H9 (cell line): ENCODE data around the gene SPATA18. TPM values are rescaled to one million over a fixed set of nuclear protein-coding genes. Genes with fewer than 3 reads are reported as not detected.

Experiments
- DNase-seq: peaks from one replicate; pipeline ENCODE4 v3.0.0-alpha.2; 2017
- H2AFZ ChIP-seq: one replicate; pipeline ENCODE4 v1.6.1; 2013; ENCODE audit warnings: mild to moderate bottlenecking, low read length, control low read depth, moderate library complexity
- H2AK5ac ChIP-seq: 2 replicates; pipeline ENCODE4 v1.6.1; 2013; ENCODE audit warnings: low read length, control low read depth, mixed read lengths; ENCODE audit not compliant: insufficient read length
- H2BK120ac ChIP-seq: one replicate; pipeline ENCODE4 v1.6.1; 2013; ENCODE audit warnings: low read depth, mild to moderate bottlenecking, low read length, control low read depth, inconsistent platforms; ENCODE audit not compliant: poor library complexity, severe bottlenecking
- H2BK12ac ChIP-seq: 2 replicates; pipeline ENCODE4 v1.6.1; 2013; ENCODE audit warnings: low read length, control low read depth, mixed read lengths, low read depth; ENCODE audit not compliant: insufficient read length
- H2BK15ac ChIP-seq: 2 replicates; pipeline ENCODE4 v1.6.1; 2013; ENCODE audit warnings: low read depth, low read length, control low read depth
- H2BK20ac ChIP-seq: one replicate; pipeline ENCODE4 v1.6.1; 2013; ENCODE audit warnings: low read depth, mild to moderate bottlenecking, low read length, control low read depth, inconsistent platforms; ENCODE audit not compliant: poor library complexity, severe bottlenecking
- H2BK5ac ChIP-seq: 2 replicates; pipeline ENCODE4 v1.6.1; 2013; ENCODE audit warnings: low read length, control low read depth, mixed read lengths; ENCODE audit not compliant: insufficient read length
- H3K14ac ChIP-seq: 2 replicates; pipeline ENCODE4 v1.6.1; 2013; ENCODE audit warnings: low read length, control low read depth; ENCODE audit not compliant: insufficient read depth
- H3K18ac ChIP-seq: 2 replicates; pipeline ENCODE4 v1.6.1; 2013; ENCODE audit warnings: low read depth, mild to moderate bottlenecking, mixed read lengths, low read length, control low read depth; ENCODE audit not compliant: insufficient read length
- H3K23ac ChIP-seq: 2 replicates; pipeline ENCODE4 v1.6.1; 2013; ENCODE audit warnings: low read length, control low read depth, mixed read lengths, low read depth; ENCODE audit not compliant: insufficient read length
- H3K23me2 ChIP-seq: 2 replicates; pipeline ENCODE4 v1.6.1; 2013; ENCODE audit warnings: low read depth, mild to moderate bottlenecking, mixed read lengths, low read length, control low read depth; ENCODE audit not compliant: insufficient read length, poor library complexity, severe bottlenecking
- H3K27ac ChIP-seq: 2 replicates; pipeline ENCODE4 v1.5.1; 2013; ENCODE audit warnings: low read length, control low read depth, mixed read lengths, low read depth; ENCODE audit not compliant: insufficient read length
- H3K27me3 ChIP-seq: 2 replicates; pipeline ENCODE4 v1.6.1; 2013; ENCODE audit warnings: low read length, control low read depth, inconsistent platforms; ENCODE audit not compliant: insufficient read depth
- H3K4ac ChIP-seq: 2 replicates; pipeline ENCODE4 v1.6.1; 2013; ENCODE audit warnings: low read depth, mild to moderate bottlenecking, control low read depth, inconsistent platforms, low read length, moderate library complexity
- H3K4me1 ChIP-seq: 2 replicates; pipeline ENCODE4 v1.6.1; 2013; ENCODE audit warnings: low read length, control low read depth, inconsistent platforms; ENCODE audit not compliant: insufficient read depth
- H3K4me2 ChIP-seq: 2 replicates; pipeline ENCODE4 v1.6.1; 2013; ENCODE audit warnings: low read length, control low read depth, mixed read lengths; ENCODE audit not compliant: insufficient read length, insufficient read depth
- H3K56ac ChIP-seq: 2 replicates; pipeline ENCODE4 v1.6.1; 2013; ENCODE audit warnings: low read depth, mild to moderate bottlenecking, mixed read lengths, low read length, control low read depth; ENCODE audit not compliant: insufficient read length
- H3K79me1 ChIP-seq: 2 replicates; pipeline ENCODE4 v1.6.1; 2013; ENCODE audit warnings: low read depth, mild to moderate bottlenecking, moderate library complexity, low read length, control low read depth, inconsistent platforms; ENCODE audit not compliant: insufficient read depth, poor library complexity, severe bottlenecking
- H3K79me2 ChIP-seq: 2 replicates; pipeline ENCODE4 v1.6.1; 2013; ENCODE audit warnings: low read length, control low read depth, inconsistent platforms; ENCODE audit not compliant: insufficient read depth
- H3K9ac ChIP-seq: 2 replicates; pipeline ENCODE4 v1.6.1; 2013; ENCODE audit warnings: low read length, control low read depth, mixed read lengths; ENCODE audit not compliant: insufficient read length; ENCODE audit errors: extremely low read depth
- H3K9me3 ChIP-seq: one replicate; pipeline ENCODE4 v1.6.1; 2013; ENCODE audit warnings: low read depth, low read length, inconsistent platforms; ENCODE audit not compliant: control insufficient read depth
- H3T11ph ChIP-seq: one replicate; pipeline ENCODE4 v1.6.1; 2013; ENCODE audit warnings: mild to moderate bottlenecking, low read length, control low read depth, inconsistent platforms
- H4K20me1 ChIP-seq: one replicate; pipeline ENCODE4 v1.6.1; 2013; ENCODE audit not compliant: control insufficient read depth, insufficient read length, insufficient read depth
- H4K5ac ChIP-seq: 2 replicates; pipeline ENCODE4 v1.6.1; 2013; ENCODE audit warnings: low read depth, mild to moderate bottlenecking, mixed read lengths, low read length, control low read depth; ENCODE audit not compliant: insufficient read length
- H4K8ac ChIP-seq: replicated peaks from 2 replicates; pipeline ENCODE4 v1.6.1; 2013; ENCODE audit warnings: low read length, control low read depth, mixed read lengths, low read depth; ENCODE audit not compliant: insufficient read length
- H4K91ac ChIP-seq: 2 replicates; pipeline ENCODE4 v1.6.1; 2013; ENCODE audit warnings: low read depth, mild to moderate bottlenecking, moderate library complexity, mixed read lengths, low read length, control low read depth; ENCODE audit not compliant: insufficient read length
- H3K27ac Mint-ChIP-seq, 3 experiments: 2 replicates in 2 of 3; 3 replicates in 1 of 3; pipeline ENCODE4 v1.8.0; 2020 to 2021; ENCODE audit warnings: mixed read lengths in 3 of 3, mild to moderate bottlenecking in 1 of 3, moderate library complexity in 1 of 3
- H3K27me3 Mint-ChIP-seq: 2 replicates; pipeline ENCODE4 v1.8.0; 2021; ENCODE audit warnings: low read depth, mild to moderate bottlenecking, moderate library complexity, mixed read lengths
- H3K36me3 Mint-ChIP-seq, 3 experiments: 2 replicates in 2 of 3; 3 replicates in 1 of 3; pipeline ENCODE4 v1.8.0; 2020 to 2021; ENCODE audit warnings: low read depth in 3 of 3, mixed read lengths in 3 of 3; ENCODE audit not compliant: insufficient read depth in 1 of 3
- H3K4me1 Mint-ChIP-seq, 2 experiments: 2 replicates each; pipeline ENCODE4 v1.8.0; 2020; ENCODE audit warnings: mixed read lengths in 2 of 2
- H3K4me3 Mint-ChIP-seq, 2 experiments: 2 replicates in 1 of 2; 3 replicates in 1 of 2; pipeline ENCODE4 v1.8.0; 2020 to 2021; ENCODE audit warnings: mild to moderate bottlenecking in 2 of 2, mixed read lengths in 2 of 2, moderate library complexity in 1 of 2
- H3K9me3 Mint-ChIP-seq, 2 experiments: 2 replicates in 1 of 2; 3 replicates in 1 of 2; pipeline ENCODE4 v1.8.0; 2020; ENCODE audit warnings: mild to moderate bottlenecking in 2 of 2, mixed read lengths in 2 of 2, moderate library complexity in 1 of 2
- CTCF ChIP-seq: fragments of 200-600 bp; sonication (generic); conservative IDR thresholded peaks from 3 replicates; pipeline ENCODE4 v1.8.0; 2021; ENCODE audit warnings: antibody characterized with exemption, mild to moderate bottlenecking
- WGBS: extraction: QIAGEN DNeasy Blood & Tissue Kit; methylation state at CpG from one replicate; pipeline ENCODE4 v1.1.7; 2013; ENCODE audit warnings: missing lambda C conversion rate, low lambda C conversion rate, mixed read lengths; ENCODE audit not compliant: insufficient read length; ENCODE audit errors: extremely low coverage; 5-methylcytosine and 5-hydroxymethylcytosine counted together
- total RNA-seq: library from RNA; stranded (reverse); gene quantifications from 2 replicates; pipeline ENCODE4 v1.2.1, GENCODE V29; 2021

SPATA18 gene
- total RNA-seq, 1 experiment from 2014 or later, result 3.9 TPM

- H3K79me2 ChIP-seq, result no peaks in the 10 kb centered on the region
- no peak overlapping the region for H3K27ac ChIP-seq
- Mint-ChIP-seq H3K4me1 (peaks cover 0 to 6% of the 10 kb centered on the region in 2 experiments; a peak in 3 of 4 replicates), H3K27me3 (peaks cover 2% of the 10 kb centered on the region; the same call in 1 of the 2 replicates), H3K4me3 (no peak overlapping the region), H3K27ac (no peak overlapping the region), H3K36me3 (no peaks in the 10 kb centered on the region), H3K9me3 (no peaks in the 10 kb centered on the region)
- H3K4ac ChIP-seq, result no peak overlapping the region
- no peak overlapping the region for H3T11ph ChIP-seq
- WGBS, result no CpG with 5 or more reads among the region's 1 CpG
- no peak overlapping the region for H2AFZ ChIP-seq
- H4K8ac ChIP-seq, result no peak overlapping the region
- no peak overlapping the region for H3K14ac ChIP-seq
- H3K23me2 ChIP-seq, result no peaks in the 10 kb centered on the region
- no peak overlapping the region for H3K18ac ChIP-seq
- H3K4me1 ChIP-seq, result no peaks in the 10 kb centered on the region
- no peak for DNase-seq
- H3K27me3 ChIP-seq, result no peaks in the 10 kb centered on the region
- no peak overlapping the region for H3K4me2 ChIP-seq
- H4K91ac ChIP-seq, result no peak overlapping the region
- H3K23ac ChIP-seq, result no peak overlapping the region
- H2BK12ac ChIP-seq, result no peak overlapping the region
- H2BK20ac ChIP-seq, result no peak overlapping the region
- H2BK120ac ChIP-seq, result no peak overlapping the region
- no peak overlapping the region for H2BK5ac ChIP-seq
- H3K79me1 ChIP-seq, result no peaks in the 10 kb centered on the region
- no peaks in the 10 kb centered on the region for H4K20me1 ChIP-seq
- no peak for TF ChIP-seq CTCF
- no peak overlapping the region for H2BK15ac ChIP-seq
- no peak overlapping the region for H3K9ac ChIP-seq
- H4K5ac ChIP-seq, result no peak overlapping the region
- H3K9me3 ChIP-seq, result no peaks in the 10 kb centered on the region
- no peak overlapping the region for H3K56ac ChIP-seq
- H2AK5ac ChIP-seq, result no peak overlapping the region
Observed at GRCh38 chr4:52058275-52058674, 7.2 kb downstream of the SPATA18 start.
